Left kidney (tissue), 2 donors: ENCODE data around the gene NKAIN2. TPM values are rescaled to one million over a fixed set of nuclear protein-coding genes. Genes with fewer than 3 reads are reported as not detected.
"Not testable (repeated sequence)": the region's sequence is repeated elsewhere in the genome, so short reads cannot be mapped to it uniquely, and the experiment has no call there.

Experiments used
- DNase-seq: peaks from one replicate; pipeline ENCODE4 v3.0.0-alpha.2; 2013
- polyA plus RNA-seq: library from polyadenylated mRNA; unstranded; fragments of 120-200 nt; gene quantifications from one replicate; pipeline ENCODE4 v1.2.1, GENCODE V29; 2013; ENCODE audit not compliant: insufficient read length

Gene NKAIN2
- polyA plus RNA-seq, 1 donor: 20.6 TPM

DNA sequence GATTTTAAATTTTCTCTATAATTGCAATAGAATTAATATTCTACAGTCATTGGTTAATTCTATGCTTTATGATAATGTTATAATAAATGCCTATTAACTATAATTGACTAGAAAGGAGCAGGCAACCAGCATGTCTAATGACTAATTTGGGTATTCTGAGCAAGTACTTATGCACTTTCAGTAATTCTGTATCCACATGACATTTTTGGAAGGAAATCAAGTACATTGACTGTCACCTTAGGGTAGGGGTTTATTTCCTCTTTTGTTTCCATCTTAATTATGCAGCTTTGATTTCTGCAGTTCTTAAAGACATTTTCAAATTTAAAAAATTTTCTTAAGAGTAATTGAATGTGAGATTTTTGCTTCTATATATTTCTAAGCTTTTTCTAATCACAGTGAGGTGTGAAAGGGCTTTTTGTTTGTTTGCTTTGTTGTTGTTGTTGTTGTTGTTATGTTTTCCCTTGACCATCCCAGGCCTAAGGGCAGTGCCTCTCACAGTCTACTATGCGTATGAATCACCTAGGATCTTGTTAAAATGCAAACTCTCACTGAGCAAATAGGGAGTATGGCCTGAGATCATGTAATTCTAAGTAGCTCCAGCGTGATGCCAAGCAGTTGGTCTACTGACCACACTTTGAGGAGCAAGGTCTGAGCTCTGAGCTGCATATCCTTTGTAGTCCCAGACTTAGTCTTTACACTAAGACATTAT, 691.4 kb downstream of the NKAIN2 start:
- no peak for DNase-seq

DNA sequence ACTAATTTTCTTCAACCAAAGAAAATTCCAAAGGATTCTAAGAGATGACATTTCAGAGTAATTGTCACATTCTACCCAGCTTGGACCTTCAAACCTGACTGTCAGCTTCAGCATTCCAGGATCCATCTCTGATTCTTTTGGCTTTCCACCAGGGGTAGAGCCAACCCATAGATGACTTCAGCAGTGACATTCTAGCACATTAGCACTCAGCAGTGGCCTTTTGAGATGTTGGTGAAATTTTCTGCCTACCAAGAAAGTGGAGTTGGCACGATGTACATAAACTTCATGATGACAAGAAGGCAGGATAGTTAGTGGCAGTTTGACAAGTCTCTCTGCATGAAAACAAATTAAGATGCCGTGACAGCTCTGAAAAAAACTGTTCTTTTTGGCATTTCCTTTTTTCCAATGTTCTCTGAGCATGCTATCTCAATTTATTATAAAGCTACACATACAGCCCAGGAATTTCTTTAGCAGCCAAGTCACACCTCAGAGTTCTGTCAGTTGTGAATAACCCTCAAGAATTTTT, 692.1 kb downstream of the NKAIN2 start:
- DNase-seq: no peak

DNA sequence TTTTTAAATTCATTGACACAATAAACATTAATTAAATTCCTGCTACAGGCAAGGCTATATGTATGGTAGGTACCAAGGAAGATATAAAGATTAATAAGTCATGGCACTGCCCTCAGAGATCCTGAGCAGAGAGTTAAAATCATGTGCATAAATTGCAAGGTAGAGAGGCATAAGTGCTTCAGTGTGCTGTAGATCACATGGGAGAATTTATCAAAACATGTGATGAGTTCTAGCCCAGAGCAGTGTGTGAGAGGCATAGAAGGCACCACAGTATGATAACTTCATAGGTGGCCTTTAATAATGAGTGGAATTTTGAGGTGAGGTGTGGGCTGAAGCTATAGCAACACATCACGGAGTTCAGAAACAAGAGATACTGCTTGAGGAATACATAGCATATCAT, 692.7 kb downstream of the NKAIN2 start:
- no peak for DNase-seq

DNA sequence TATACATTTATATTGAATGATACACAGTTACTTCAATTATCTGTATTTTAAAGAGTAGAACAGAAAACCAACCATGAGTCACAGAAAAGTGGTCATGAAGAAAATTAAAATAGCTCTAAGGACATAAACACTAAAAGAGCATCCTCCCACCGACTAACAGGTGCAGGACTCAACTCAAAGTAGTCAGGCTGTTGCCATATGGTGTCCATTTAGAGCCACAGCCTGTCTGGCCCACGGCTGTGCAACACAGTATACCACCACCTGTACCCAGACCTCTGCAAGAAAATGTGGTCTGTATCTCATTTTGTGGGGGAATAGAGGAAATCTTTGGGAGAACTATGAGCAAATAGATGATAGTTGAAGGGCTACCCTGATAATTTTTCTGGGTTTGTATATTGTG, 708.8 kb downstream of the NKAIN2 start:
- DNase-seq: no peak

DNA sequence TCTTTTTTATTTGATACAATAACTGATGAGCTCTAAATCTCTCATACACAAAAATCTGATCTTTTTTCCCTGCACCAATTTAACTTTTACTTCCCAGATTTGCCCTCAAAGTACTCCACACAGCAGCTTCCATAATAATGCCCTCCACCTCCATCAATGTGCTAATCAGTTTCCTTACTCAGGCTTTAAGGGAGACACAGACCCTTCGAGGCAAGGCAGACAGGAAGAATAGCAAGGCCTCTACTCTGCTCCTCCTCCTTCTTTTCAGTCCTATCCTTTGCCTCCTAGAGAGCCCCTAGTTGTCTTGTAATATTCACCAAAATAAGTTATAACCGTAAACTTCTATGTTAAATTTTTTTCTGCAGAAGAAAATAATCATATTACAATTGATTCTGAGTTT, 713.7 kb downstream of the NKAIN2 start:
- DNase-seq: no peak

DNA sequence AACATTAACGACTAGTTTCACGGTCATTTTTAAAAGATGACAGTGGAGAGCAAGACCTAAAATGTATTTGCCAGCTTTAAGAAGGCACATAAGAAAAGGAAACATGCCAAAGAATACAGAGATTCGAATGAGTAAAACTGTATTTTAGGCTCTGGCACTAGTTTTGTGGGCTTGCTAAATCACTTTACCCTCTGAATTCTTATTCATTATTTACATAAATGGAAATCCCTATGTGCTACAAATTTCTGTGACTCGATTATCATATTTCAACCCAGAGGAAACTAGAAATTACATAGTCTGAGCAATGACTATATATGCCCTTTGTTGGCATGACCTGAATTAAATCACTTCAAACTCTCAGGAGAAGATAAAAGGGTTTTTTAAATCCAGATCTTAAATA, 716.8 kb downstream of the NKAIN2 start:
- no peak for DNase-seq

DNA sequence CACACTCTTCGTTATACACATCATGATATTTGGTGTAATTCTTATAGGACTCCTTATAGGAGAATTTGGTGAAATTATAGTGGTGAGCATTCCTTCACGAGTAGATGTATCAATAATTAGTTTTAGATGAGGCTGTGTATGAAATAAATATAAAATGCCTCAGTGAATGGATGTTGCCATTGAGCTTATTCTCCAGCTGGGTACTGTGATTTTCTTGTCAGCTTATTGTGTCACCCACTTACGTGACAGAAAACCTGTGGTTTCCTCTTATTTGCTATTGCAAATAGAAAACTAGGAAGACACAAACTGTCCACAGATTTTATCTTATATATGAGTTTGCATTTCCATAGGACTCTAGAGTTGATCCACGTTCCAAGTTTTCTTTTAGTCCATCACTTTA, 718.7 kb downstream of the NKAIN2 start:
- no peak for DNase-seq

DNA sequence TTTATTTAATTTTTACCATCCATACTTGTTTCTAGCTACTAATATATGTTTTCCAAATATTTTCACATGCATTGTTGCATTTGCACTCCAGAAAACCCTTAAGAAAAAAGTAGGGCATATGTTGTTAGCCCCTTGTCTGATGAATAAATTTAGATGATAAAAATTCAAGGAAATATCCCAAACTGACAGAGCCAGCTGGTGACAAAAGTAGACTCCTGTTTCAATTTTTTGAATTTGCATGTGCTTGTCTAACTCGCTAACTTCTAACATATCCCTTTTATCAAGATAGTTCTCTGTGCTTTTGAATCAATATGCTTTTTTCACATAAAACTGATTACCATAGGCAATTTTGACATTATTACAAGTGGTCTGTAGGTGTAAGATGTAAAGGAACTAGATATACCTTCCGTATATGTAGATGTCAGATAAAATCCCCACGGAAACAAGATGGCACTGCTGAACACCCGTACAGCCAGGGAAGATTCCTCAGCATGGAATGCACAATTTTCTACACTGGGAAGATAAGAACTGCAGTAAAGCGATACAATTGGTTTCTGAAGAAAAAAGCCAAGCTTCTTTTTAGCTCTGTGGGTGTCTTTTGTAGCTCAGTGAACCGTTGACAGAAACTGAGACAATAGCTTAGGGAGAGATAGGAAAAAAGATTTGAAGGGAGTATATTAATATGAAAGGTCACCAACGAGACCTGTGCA, 721.0 kb downstream of the NKAIN2 start:
- DNase-seq: no peak

DNA sequence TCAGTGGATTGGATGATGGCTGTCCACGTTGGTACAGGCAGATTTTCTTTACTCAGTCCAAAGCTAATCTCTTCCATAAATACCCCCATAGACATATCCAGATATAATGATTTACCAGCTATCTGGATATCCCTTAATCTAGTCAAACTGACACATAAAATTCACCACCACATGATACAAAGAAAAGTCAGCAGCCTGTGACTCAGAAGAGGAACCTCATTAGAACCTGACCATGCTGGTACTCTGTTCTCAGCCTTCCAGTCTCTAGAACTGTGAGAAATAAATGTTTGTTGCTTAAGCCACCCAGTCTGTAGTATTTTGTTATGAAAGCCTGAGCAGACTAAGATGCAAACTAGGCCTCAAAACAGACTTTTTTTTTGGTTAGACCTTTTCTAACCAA, 727.3 kb downstream of the NKAIN2 start:
- no peak for DNase-seq

DNA sequence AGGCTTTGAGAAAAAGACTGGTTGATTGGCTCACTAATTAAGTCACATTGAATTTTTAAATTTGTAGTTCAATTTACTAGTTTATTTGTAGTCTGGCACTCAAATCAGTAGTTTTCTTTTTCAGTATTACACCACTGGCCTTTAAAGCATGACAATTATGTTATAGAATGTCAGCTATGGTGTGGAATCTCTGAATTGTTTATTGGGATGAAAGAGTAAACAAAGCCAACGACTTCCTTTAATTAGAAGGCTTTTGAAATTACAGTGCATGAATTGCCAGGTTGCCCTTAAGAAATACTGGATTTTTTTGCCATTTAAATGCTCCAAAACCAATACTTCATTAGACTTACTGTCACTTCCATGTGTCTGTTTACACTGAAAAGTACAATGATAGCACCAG, 731.6 kb downstream of the NKAIN2 start:
- no peak for DNase-seq

DNA sequence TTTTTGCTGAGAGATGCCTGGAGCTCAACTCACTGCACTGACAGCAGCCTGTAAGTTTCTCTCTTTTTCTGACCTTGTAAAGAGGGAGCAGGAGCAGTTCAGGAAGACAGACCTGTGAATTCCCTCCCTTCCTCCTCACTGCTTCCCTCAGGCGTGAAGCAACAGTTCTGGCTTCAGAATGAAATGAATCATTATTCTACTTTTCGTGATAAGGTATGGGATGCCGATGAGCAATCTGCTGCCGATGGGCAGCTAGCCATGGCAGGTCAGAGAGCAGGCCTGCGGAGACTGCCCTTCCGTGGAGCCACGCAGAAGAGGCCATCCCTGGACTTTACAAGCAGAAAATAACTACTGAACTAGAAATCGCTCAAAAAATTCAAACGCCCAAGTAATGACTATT, 732.1 kb downstream of the NKAIN2 start:
- DNase-seq: no peak

DNA sequence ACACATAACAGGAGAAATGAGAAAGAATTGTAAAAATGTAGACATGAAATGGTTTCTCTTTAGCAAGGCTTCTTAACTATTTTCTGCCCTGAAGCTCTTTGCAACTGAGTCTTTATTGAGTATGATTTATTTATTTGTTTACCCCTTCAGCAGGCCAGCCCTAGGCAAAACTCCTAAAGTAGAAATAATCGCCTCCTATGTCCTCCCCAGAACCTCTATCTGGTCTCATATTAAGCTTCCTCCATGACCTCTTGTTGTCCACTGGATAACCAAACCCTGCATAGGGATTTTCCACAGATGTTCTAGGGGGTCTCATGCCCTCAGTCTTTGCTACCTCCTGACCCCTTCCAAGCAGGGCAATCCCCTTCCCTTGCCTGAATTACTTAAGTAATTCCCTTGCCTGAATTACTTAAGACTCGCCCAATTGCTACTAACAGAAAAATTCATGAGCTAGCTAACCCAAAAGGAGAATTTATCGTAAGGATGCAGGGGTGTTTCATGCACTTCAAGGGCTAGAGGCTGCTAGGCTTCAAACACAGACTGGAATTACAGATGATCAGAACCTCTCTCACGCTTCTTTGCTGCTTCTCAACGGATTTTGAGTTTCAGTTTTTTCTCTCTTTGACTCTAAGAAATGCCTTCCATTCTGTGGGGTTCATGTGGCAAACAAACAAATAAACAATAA, 732.6 kb downstream of the NKAIN2 start:
- no peak for DNase-seq

DNA sequence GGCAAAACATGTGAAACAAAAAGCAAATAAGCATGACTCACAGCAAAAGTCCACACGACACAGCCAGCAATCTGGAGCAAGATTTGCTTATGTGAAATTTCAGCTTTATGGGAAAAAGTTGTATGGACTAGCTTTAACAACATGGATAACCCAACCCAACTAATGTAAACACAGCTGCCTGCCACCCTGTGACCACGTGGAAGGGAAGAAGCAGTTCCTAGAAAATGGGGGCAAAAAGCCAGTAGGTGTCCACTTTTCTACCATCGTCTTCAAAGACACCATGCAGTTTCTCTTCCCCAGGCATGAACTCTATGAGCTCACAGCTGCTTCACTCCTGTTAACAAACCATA, 733.2 kb downstream of the NKAIN2 start:
- no peak for DNase-seq

DNA sequence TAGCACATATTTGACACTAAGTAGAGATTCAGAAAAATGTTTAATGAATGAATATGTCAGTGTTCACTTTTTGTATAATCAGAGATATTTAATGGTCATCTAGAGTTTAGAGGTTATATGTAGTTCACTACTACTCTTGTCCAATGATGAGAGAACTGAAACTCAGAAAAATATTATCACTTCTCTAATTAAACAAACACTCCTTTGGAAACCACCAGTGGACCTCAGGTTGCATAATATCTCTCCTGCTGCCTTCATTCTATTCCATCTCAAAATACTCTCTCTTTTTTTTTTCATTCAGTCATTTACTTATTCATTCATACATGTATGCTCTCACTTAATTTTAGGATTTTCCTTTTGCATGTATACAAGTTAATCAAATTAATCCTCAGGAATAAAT, 735.4 kb downstream of the NKAIN2 start:
- no peak for DNase-seq

DNA sequence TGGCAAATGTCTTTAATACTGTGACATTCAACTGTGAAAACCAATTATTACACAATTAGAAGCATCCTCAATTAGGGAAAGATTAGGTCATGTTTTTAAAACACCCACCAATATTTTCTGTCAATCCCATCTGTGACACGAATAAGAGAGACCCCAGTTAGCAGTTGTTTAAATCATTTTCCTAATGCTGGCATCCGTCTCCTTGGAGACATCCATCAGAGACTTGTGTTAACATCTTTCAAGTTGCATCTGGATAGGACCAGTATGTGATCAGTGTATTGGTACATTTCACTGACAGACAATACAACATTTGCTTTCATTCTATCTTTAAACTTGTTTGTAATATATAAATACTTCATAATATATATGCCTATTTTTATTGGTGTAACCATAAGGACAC, 737.9 kb downstream of the NKAIN2 start:
- DNase-seq: no peak

DNA sequence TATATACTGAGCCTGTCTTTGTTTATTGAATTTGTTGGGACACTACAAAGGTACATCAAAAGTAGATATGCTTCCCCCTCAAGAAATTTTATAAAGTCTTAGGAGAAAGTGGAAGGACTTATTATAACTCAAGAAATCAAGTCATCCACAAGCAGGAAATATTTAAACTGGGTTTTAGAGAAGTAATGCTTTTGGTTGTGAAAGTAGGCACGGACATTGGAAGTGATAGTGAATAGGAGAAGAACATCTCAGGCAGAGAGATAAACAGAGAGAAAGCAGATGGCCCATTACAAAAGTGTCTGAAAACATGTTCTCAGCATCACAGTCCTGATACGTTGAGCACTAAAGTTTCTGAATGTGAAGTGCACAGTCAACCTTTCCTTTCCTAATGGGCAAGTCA, 742.9 kb downstream of the NKAIN2 start:
- DNase-seq: no peak

DNA sequence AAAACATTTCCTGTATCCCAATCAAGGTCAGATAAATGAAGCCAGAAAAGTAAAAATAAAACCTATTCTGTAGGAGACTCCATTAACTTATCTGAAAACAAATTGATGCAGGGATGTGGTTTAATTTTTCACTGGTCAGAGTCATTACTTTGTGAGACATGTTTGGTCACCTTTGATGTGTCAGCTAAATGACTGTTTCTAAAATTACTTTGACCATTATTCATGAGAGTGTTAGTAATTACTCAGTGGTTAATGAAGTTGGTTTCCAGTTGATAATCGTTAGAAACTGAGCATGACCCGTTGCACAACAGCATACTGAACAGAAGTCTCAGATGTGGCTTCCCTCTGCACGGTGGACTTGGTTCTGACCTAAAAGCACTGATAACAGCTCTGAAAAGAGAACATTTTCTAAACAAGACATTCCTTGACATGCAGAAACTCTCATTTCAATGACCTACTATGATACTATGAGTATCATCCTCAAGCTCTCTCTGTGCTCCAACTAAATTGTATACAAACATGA, 748.1 kb downstream of the NKAIN2 start:
- DNase-seq: no peak

DNA sequence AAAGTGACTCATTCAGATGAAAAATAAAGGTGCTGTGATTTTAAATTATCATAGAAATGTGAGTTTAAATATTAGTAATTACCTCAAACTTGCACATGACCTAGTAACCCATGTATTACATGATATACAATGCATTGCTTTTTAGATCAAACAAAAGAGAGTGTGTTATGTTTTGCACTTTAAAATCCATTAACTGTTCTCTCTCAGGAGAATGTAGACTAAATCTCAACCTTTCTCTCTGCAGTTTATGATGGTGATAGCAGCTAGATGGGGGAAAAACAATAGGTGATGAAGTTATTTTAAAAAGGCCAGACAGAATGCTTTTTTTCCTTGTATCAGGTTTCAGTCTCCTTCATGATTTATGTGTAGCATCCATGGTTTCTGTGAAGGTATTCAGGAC, 754.2 kb downstream of the NKAIN2 start:
- DNase-seq: no peak

DNA sequence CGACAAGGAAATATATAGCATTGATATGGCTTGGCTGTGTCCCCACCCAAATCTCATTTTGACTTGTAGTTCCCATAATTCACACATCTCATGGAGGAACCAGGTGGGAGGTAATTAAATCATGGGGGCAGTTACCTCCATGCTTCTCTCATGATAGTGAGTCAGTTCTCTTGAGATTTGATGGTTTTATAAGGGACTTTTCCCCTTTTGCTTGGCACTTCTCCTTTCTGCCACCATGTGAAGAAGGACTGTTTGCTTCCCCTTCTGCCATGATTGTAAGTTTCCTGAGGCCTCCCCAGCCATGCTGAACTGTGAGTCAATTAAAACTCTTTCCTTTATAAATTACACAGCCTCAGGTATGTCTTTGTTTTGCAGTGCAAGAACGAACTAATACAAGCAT, 756.4 kb downstream of the NKAIN2 start:
- not testable (repeated sequence) for DNase-seq

DNA sequence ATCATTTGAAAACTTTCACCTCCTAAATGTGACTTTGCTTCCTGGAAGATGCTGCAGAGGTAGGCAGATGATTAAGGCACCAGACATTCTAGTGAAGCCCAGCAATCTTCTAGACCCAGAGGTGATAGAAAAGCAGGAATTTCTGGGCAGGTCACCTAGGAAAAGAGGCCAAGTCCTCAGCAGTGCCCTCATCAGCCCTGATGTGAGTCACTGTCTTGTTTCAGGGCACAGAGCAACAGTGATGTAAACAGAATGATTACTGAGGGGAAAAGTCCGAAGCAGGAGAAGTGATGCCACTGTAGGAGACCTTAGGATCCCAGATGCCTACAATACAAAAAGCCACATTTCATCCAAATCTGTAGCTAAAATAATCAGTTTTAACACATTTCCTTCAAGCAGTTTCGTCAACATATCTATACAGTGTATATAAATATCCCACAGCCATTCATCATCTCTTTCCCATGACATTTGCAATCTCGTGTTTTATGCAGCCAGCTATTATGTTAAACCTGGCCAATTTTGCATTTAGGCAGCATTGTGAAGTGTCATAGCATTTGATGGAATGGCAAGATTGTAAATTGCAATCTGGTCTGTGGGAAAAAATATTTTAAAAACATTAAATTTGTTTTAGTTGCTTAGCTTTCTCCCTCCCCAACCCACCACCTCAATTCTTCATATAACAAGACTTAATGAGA, 757.4 kb downstream of the NKAIN2 start:
- DNase-seq: no peak

DNA sequence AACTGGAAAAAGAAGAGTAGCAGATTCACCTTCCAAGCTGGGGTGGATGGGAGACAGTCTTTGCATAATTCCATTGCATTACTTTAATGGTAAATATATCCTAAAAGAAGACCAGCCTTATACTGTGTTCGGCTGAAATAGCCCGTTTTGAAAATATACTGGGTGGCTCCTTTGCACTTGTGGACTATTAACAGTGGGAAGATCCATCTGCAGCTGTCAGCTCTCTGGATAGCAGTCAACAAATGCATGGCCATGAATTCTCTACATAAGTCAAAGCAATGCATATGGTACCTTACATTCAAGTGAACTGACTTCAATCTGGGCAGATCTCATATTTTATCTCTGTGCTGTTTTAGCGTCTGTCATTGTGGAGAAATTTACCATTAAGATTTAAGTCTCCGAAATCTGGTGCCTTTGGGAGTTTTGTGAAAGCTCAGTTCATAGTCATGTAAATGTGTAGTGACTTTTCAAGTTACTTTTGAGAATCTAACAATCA, 758.0 kb downstream of the NKAIN2 start:
- no peak for DNase-seq

DNA sequence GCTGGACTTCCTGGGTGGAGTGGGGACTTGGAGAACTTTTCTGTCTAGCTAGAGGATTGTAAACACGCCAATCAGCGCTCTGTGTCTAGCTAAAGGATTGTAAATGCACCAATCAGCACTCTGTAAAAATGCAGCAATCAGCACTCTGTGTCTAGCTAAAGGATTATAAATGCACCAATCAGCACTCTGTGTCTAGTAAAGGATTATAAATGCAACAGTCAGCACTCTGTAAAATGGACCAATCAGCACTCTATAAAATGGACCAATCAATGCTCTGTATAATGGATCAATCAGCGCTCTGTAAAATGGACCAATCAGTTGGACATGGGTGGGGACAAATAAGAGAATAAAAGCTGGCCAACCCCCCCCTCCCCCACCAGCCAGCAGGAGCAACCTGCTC, 760.5 kb downstream of the NKAIN2 start:
- not testable (repeated sequence) for DNase-seq
